GM18951 (cell line): Measurements from ENCODE around the gene FFAR1.

Experiments used
- POLR2A ChIP-seq: IDR thresholded peaks from 4 replicates; pipeline ENCODE4 v1.6.1; 2011; ENCODE audit warnings: mild to moderate bottlenecking; ENCODE audit not compliant: insufficient read length, insufficient read depth; ENCODE audit errors: extremely low read depth
- in situ Hi-C: fragments of 300-500 bp; cut with MboI; formaldehyde crosslinking; loops from one replicate; pipeline ENCODE4 v1.12.0; 2022; ENCODE audit warnings: low sequenced_read_pairs, mixed read lengths, inconsistent platforms; ENCODE audit not compliant: unreplicated experiment

The FFAR1 gene

DNA sequence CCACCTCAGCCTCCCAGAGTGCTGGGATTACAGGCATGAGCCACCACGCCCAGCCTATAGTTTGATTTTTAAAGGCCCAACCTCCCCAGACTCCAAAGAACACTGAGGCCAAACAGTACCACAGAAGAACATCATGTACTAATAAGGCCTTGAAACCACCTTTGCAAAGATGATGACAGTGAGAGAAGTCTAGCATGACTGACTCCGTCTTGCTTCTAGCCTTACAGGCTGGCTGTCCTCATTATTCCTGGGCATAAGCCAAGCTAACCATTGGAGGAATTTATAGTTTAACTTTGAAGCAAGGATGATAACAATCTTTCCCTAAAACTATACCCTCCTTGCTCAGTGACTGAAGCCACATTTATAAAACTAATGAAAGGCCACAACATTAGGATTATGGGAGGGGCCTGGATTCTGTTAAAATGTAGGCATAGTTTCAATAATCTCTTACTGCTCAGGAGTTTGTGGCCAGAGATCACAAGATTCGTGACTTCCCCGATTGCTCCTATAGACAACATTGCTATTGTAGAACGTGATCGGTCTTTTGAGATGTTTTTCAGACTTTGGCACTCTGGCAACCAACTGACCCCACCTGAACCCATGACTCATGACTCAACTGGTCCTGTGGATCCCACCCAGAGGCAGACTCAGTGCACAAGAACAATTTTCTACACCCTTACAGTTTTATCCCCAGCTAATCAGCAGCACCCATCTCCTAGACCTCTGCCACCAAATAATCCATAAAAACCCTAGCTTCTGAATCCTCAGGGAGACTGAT is 40.8 kb downstream of the FFAR1 start:
- no peak for TF ChIP-seq POLR2A
- in situ Hi-C loops, result no loop called here

DNA sequence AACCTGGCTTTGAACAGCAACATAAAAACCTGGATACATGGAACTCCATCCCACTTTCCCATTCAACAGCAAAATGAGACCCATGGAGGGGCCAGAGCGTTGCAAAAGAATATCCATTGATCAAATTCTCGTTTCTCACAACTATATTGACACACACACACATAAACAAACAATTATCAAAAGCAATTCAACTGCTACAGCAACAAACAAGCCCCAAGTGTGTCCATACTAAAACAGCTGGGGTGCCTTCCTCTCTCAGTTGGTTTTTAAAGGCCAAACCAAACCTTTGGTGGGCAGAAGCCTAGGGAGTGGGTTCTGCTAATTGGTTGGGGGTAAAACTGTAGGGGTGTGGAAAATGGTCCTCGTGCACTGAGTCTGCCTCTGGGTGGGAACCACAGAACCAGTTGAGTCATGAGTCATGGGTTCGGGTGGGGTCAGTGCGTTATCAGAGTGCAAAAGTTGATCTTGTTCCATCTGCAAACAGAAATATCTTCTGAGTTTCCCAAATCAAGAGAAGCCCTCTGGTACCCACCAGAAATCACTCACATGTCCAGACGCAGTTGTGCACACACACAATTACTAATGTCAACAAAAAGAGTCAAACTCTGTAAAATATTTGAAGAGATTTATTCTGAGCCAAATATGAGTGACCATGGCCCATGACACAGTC is 41.6 kb downstream of the FFAR1 start:
- TF ChIP-seq POLR2A, result no peak
- in situ Hi-C loops, result no loop called here

DNA sequence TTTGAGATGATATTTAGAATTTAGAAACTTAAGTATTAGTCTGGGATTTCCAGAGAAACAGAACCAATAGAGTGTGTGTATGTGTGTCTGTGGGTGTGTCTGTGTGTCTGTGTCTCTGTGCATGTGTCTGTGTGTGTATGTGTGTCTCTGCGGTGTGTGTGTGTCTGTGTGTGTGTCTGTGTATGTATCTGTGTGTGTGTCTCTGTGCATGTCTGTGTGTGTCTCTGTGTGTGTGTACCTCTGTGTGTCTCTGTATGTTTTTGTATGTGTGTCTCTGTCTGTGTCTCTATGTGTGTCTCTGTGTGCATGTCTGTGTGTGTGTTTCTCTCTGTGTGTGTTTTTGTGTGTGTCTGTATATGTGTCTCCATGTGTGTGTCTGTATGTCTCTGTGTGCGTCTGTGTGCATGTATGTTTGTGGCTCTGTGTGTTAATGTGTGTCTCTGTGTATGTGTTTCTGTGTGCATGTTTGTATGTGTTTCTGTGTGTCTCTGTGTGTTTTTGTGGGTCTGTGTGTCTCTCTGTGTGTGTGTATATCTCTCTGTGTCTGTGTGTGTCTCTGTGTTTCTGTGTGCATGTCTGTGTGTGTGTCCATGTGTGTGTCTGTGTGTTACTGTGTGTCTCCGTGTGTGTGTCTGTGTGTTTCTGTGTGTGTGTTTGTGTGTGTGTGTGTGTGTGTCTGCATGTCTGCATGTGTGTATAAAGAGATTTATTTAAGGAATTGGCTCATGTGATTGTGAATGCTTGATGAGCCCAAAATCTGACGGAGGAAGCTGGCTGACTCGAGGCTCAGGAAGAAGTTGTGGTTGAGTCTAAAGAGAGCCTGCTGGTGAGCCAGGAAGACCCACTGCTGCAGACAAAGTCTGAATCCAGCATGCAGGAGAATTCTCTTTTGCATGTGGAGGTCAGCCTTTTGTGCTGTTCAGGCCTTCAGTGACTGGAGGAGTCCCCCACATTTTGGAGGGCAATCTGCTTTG is 45.3 kb downstream of the FFAR1 start:
- in situ Hi-C loops, result no loop called here
- TF ChIP-seq POLR2A, result no peak

DNA sequence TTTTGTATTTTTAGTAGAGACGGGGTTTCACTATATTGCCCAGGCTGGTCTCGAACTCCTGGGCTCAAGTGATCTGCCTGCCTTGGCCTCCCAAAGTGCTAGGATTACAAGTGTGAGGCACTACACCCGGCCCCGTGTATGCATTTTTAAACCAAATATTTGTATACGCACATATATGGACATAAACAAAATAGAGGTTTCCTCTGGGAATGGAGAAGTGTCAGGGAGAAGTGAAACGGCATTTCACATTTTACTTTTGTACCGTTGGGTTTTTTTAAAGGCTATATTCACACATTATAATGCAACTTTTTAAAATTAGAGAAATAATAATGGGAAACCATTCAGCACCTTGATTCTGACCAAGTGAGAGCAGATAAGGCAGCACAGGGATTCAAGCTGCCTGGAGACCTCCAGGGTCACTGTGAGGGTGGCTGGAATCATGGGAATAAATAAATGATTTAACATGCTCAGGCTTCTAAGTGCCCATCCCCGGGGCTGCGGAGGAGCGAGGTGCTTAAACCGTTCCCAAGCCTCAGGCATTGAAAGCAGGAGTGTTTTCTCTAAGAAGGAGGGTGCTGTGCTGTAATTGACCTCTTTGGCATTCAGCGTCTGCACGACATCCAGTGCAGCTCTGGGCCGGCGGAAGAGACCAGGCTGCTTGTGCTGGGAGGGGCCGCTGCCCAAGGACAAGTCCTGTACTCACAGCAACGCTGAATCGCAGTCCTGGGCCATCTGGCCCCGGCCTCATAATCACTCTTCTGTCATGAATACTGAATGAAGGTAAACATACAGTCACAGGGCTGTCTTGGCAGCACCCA is 47.9 kb downstream of the FFAR1 start:
- no peak for TF ChIP-seq POLR2A
- in situ Hi-C loops, result no loop called here

DNA sequence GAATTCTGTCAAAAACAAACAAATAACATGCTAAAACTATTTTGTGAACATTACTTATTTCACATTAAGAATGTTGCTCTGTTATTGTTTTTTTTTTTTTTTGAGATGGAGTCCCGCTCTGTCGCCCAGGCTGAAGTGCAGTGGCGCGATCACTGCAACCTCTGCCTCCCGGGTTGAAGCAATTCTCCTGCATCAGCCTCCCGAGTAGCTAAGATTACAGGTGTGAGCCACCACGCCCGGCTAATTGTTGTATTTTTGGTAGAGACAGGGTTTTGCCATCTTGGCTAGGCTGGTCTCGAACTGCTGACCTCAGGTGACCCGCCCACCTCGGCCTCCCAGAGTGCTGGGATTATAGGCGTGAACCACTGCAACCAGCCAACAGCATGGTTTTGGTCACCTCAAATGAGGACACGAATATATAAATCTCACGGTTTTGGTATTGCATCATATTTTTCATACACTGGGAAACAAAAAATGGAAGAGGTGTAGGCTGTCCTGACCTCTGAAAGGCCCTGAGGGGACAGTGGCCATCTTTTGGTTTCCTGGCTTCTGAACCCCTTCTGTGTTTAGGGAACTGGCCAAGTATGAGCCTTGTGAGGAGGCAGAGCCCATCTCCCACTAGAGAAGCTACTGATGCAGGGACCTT is 48.7 kb downstream of the FFAR1 start:
- no peak for TF ChIP-seq POLR2A
- in situ Hi-C loops, result no loop called here

DNA sequence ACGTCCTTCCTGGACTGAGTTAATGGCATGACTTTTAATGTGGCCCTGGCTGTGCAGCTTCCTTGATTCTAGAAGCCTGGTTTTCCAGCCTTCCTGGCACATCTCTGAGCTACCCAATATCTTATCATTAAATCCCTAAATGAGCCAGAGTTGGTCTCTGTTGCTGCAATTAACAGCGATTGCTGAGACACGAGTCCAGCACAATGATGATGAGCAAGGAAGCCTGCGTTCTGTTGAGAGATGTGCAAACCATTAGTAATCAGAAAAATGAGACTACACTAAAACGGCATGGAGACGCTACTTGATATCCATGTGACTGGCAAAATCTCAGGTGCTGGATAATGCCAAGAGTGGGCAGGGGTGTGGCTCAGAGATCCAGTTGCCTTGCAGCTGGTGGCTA is 49.4 kb downstream of the FFAR1 start:
- in situ Hi-C loops, result no loop called here

More for the DNA sequence above, 49.4 kb downstream of the FFAR1 start:
- TF ChIP-seq POLR2A, result no peak
